HEK293 (cell line): ENCODE results near the gene TOR4A.

Source experiments
- CTCF ChIA-PET: fragments of 350-600 bp; formaldehyde crosslinking; extraction: SDS; loops from one replicate; lab custom pipeline; 2021; ENCODE audit warnings: antibody characterized with exemption; lab: Yijun Ruan, JAX
- POLR2A ChIA-PET: fragments of 300-600 bp; formaldehyde crosslinking; extraction: SDS; loops from one replicate; lab custom pipeline; 2020; ENCODE audit warnings: antibody characterized with exemption, inconsistent platforms; lab: Yijun Ruan, JAX
- H3K27ac ChIP-seq: fragments of 200-500 bp; sonication (Bioruptor generic); 2 replicates; pipeline ENCODE4 v1.5.1; 2014; ENCODE audit warnings: low read depth, low read length, control low read depth, inconsistent platforms; ENCODE audit errors: extremely low read depth
- H3K36me3 ChIP-seq, 2 experiments: fragments of 200-500 bp in 1 of 2; sonication (Bioruptor generic) in 1 of 2; 1 replicate in 1 of 2; 2 replicates in 1 of 2; pipeline ENCODE4 v1.5.1; 2014 to 2017; ENCODE audit warnings: inconsistent platforms in 2 of 2, low read length in 2 of 2; ENCODE audit not compliant: control insufficient read depth in 2 of 2, insufficient read depth in 1 of 2
- H3K4me1 ChIP-seq: fragments of 200-500 bp; sonication (Bioruptor generic); 2 replicates; pipeline ENCODE4 v1.5.1; 2014; ENCODE audit warnings: mild to moderate bottlenecking, low read length, inconsistent platforms; ENCODE audit not compliant: control insufficient read depth, insufficient read depth
- H3K4me3 ChIP-seq: 2 replicates; pipeline ENCODE4 v1.5.1; 2011; ENCODE audit warnings: low read depth, mild to moderate bottlenecking, control low read depth, low read length, moderate library complexity
- H3K9me3 ChIP-seq: fragments of 200-500 bp; sonication (Bioruptor generic); 2 replicates; pipeline ENCODE4 v1.5.1; 2014; ENCODE audit warnings: low read depth, low read length, inconsistent platforms; ENCODE audit not compliant: control insufficient read depth, insufficient read depth
- BCL11A ChIP-seq: fragments of 450-650 bp; formaldehyde crosslinking; IDR thresholded peaks from 2 replicates; pipeline ENCODE4 v1.5.1; 2016; ENCODE audit warnings: low read depth, missing biosample characterization, missing genetic modification characterization
- EGR2 ChIP-seq: fragments of 450-650 bp; formaldehyde crosslinking; IDR thresholded peaks from 2 replicates; pipeline ENCODE4 v1.5.1; 2016; ENCODE audit warnings: low read depth, missing biosample characterization, missing genetic modification characterization
- GFI1B ChIP-seq: fragments of 450-650 bp; formaldehyde crosslinking; IDR thresholded peaks from 2 replicates; pipeline ENCODE4 v1.5.1; 2016; ENCODE audit warnings: missing biosample characterization, missing genetic modification characterization
- GLI2 ChIP-seq: fragments of 450-650 bp; formaldehyde crosslinking; IDR thresholded peaks from 2 replicates; pipeline ENCODE4; 2017; ENCODE audit warnings: missing biosample characterization, missing genetic modification characterization, low read depth, borderline replicate concordance
- GLIS2 ChIP-seq: fragments of 450-650 bp; formaldehyde crosslinking; IDR thresholded peaks from 2 replicates; pipeline ENCODE4 v1.5.1; 2016; ENCODE audit warnings: missing biosample characterization, missing genetic modification characterization
- HOXA7 ChIP-seq: sonication (generic); formaldehyde crosslinking; IDR thresholded peaks from 2 replicates; pipeline ENCODE4 v1.8.1; 2022; ENCODE audit warnings: missing genetic modification reagents, borderline replicate concordance
- MZF1 ChIP-seq: fragments of 450-650 bp; formaldehyde crosslinking; IDR thresholded peaks from 2 replicates; pipeline ENCODE4 v1.5.1; 2017; ENCODE audit warnings: missing biosample characterization, missing genetic modification characterization, borderline replicate concordance
- PRDM6 ChIP-seq: fragments of 450-650 bp; formaldehyde crosslinking; IDR thresholded peaks from 2 replicates; pipeline ENCODE4 v1.5.1; 2017; ENCODE audit warnings: missing biosample characterization, missing genetic modification characterization
- TCF7L2 ChIP-seq: IDR thresholded peaks from 2 replicates; pipeline ENCODE4 v1.6.1; 2011; ENCODE audit warnings: low read depth, mild to moderate bottlenecking, inconsistent platforms, low read length, moderate library complexity, borderline replicate concordance
- YY2 ChIP-seq: fragments of 450-650 bp; formaldehyde crosslinking; IDR thresholded peaks from 2 replicates; pipeline ENCODE4 v1.5.1; 2016; ENCODE audit warnings: missing biosample characterization, missing genetic modification characterization
- ZFHX2 ChIP-seq: fragments of 450-650 bp; formaldehyde crosslinking; conservative IDR thresholded peaks from 2 replicates; pipeline ENCODE4 v1.5.1; 2016; ENCODE audit warnings: missing biosample characterization, missing genetic modification characterization
- ZNF138 ChIP-seq: fragments of 450-650 bp; formaldehyde crosslinking; IDR thresholded peaks from 2 replicates; pipeline ENCODE4 v1.5.1; 2016; ENCODE audit warnings: missing biosample characterization, missing genetic modification characterization, borderline replicate concordance
- ZNF146 ChIP-seq: fragments of 450-650 bp; formaldehyde crosslinking; IDR thresholded peaks from 2 replicates; pipeline ENCODE4 v1.5.1; 2016; ENCODE audit warnings: missing biosample characterization, missing genetic modification characterization
- ZNF155 ChIP-seq: fragments of 450-650 bp; formaldehyde crosslinking; IDR thresholded peaks from 2 replicates; pipeline ENCODE4 v1.5.1; 2016; ENCODE audit warnings: missing biosample characterization, missing genetic modification characterization
- ZNF211 ChIP-seq: fragments of 450-650 bp; formaldehyde crosslinking; IDR thresholded peaks from 2 replicates; pipeline ENCODE4 v1.5.1; 2016; ENCODE audit warnings: low read depth, missing biosample characterization, missing genetic modification characterization
- ZNF221 ChIP-seq: fragments of 450-650 bp; formaldehyde crosslinking; IDR thresholded peaks from 2 replicates; pipeline ENCODE4 v1.5.1; 2017; ENCODE audit warnings: missing biosample characterization, missing genetic modification characterization, borderline replicate concordance
- ZNF274 ChIP-seq, 2 experiments: fragments of 200-500 bp in 1 of 2; fragments of 450-650 bp in 1 of 2; sonication (Bioruptor generic) in 1 of 2; formaldehyde crosslinking in 1 of 2; IDR thresholded peaks; 2 replicates each; pipeline versions ENCODE4 v1.5.1 to v1.6.1; 2014 to 2016; ENCODE audit warnings: borderline replicate concordance in 1 of 2, inconsistent platforms in 1 of 2, low read length in 1 of 2, missing biosample characterization in 1 of 2, missing genetic modification characterization in 1 of 2
- ZNF311 ChIP-seq: fragments of 450-650 bp; formaldehyde crosslinking; IDR thresholded peaks from 2 replicates; pipeline ENCODE4 v1.5.1; 2017; ENCODE audit warnings: missing biosample characterization, missing genetic modification characterization, borderline replicate concordance
- ZNF350 ChIP-seq: fragments of 450-650 bp; formaldehyde crosslinking; IDR thresholded peaks from 2 replicates; pipeline ENCODE4 v1.5.0; 2017; ENCODE audit warnings: missing biosample characterization, mild to moderate bottlenecking, missing genetic modification characterization
- ZNF600 ChIP-seq: fragments of 450-650 bp; formaldehyde crosslinking; IDR thresholded peaks from 2 replicates; pipeline ENCODE4 v1.5.1; 2016; ENCODE audit warnings: missing biosample characterization, missing genetic modification characterization
- ZNF623 ChIP-seq: fragments of 450-650 bp; formaldehyde crosslinking; IDR thresholded peaks from 2 replicates; pipeline ENCODE4 v1.5.1; 2016; ENCODE audit warnings: missing biosample characterization, missing genetic modification characterization
- ZNF639 ChIP-seq: fragments of 450-650 bp; formaldehyde crosslinking; IDR thresholded peaks from 2 replicates; pipeline ENCODE4 v1.5.1; 2016; ENCODE audit warnings: missing biosample characterization, missing genetic modification characterization
- ZNF692 ChIP-seq: fragments of 450-650 bp; formaldehyde crosslinking; IDR thresholded peaks from 2 replicates; pipeline ENCODE4 v1.5.1; 2016; ENCODE audit warnings: missing biosample characterization, missing genetic modification characterization
- ZNF777 ChIP-seq: fragments of 450-650 bp; formaldehyde crosslinking; IDR thresholded peaks from 2 replicates; pipeline ENCODE4 v1.5.1; 2017; ENCODE audit warnings: missing biosample characterization, missing genetic modification characterization, borderline replicate concordance

The TOR4A gene

GRCh38 chr9:137313956-137314560 lies 36.5 kb downstream of the TOR4A start (continued):
- TF ChIP-seq GLIS2 (tag by site-specific recombination) (peak; percentile 7; the same call in 1 of the 2 replicates), ZNF600 (0 out of 2 replicates have a peak, but pooled peaks have one; percentile 8), PRDM6 (tag by site-specific recombination) (no peak), BCL11A (tag by site-specific recombination) (peak; percentile 43; the same call in 1 of the 2 replicates), ZNF221 (tag by site-specific recombination) (no peak), ZNF350 (tag by site-specific recombination) (no peak), ZNF274 (IDR thresholded peaks at IDR 0.05; ENCODE audit: low read length) (no peak), ZNF274 (tag by site-specific recombination; IDR thresholded peaks at IDR 0.05; ENCODE audit: borderline replicate concordance) (no peak)

GRCh38 chr9:137314561-137315560 lies 37.3 kb downstream of the TOR4A start:
- ChIA-PET POLR2A (interaction anchor here (5.4 kb wide), 1 partner anchor 13 kb away, joined by 40 read pairs; the partner anchor contains the start of gene NRARP), CTCF (no interaction called here)
- H3K4me3 ChIP-seq = no peak overlapping the region
- H3K9me3 ChIP-seq = no peaks in the 10 kb centered on the region
- TF ChIP-seq GLIS2 (tag by site-specific recombination) = peak; percentile 56
- 0 out of 2 replicates have a peak, but pooled peaks have one; percentile 7 for TF ChIP-seq EGR2 (tag by site-specific recombination)
- TF ChIP-seq ZFHX2 (tag by site-specific recombination) = 0 out of 2 replicates have a peak, but pooled peaks have one; percentile 6
- TF ChIP-seq GLI2 (tag by site-specific recombination) = no peak
- H3K36me3 ChIP-seq = no peaks in the 10 kb centered on the region
- H3K4me1 ChIP-seq = no peaks in the 10 kb centered on the region; the same call in 1 of the 2 replicates
- no peak overlapping the region for H3K27ac ChIP-seq

GRCh38 chr9:137315581-137316011 lies 38.1 kb downstream of the TOR4A start:
- Histone ChIP-seq H3K27ac (no peak overlapping the region), H3K4me3 (no peak overlapping the region), H3K4me1 (no peaks in the 10 kb centered on the region; the same call in 1 of the 2 replicates), H3K9me3 (no peaks in the 10 kb centered on the region), H3K36me3 (no peaks in the 10 kb centered on the region)
- CTCF ChIA-PET = interaction anchor here (1.4 kb wide), 1 partner anchor 14 kb away, joined by 3 read pairs; the partner anchor contains the start of gene NRARP
- TF ChIP-seq TCF7L2 (no peak), BCL11A (tag by site-specific recombination) (no peak), ZNF138 (no peak), ZNF623 (no peak), ZNF155 (tag by site-specific recombination) (no peak), ZNF777 (tag by site-specific recombination) (no peak), YY2 (tag by site-specific recombination) (no peak), HOXA7 (CRISPR knock-in tag) (no peak), ZNF211 (no peak), ZNF311 (tag by site-specific recombination) (no peak), MZF1 (tag by site-specific recombination) (no peak), GFI1B (no peak), ZNF639 (no peak), ZNF692 (no peak), ZNF146 (no peak)
- POLR2A ChIA-PET = interaction anchor here (0.6 to 1.8 kb wide), 2 partner anchors 14 to 581 kb away, joined by 3 to 10 read pairs; partner anchors contain the start of gene NRARP
